ENCODE results near the gene COX4I2.

DNA sequence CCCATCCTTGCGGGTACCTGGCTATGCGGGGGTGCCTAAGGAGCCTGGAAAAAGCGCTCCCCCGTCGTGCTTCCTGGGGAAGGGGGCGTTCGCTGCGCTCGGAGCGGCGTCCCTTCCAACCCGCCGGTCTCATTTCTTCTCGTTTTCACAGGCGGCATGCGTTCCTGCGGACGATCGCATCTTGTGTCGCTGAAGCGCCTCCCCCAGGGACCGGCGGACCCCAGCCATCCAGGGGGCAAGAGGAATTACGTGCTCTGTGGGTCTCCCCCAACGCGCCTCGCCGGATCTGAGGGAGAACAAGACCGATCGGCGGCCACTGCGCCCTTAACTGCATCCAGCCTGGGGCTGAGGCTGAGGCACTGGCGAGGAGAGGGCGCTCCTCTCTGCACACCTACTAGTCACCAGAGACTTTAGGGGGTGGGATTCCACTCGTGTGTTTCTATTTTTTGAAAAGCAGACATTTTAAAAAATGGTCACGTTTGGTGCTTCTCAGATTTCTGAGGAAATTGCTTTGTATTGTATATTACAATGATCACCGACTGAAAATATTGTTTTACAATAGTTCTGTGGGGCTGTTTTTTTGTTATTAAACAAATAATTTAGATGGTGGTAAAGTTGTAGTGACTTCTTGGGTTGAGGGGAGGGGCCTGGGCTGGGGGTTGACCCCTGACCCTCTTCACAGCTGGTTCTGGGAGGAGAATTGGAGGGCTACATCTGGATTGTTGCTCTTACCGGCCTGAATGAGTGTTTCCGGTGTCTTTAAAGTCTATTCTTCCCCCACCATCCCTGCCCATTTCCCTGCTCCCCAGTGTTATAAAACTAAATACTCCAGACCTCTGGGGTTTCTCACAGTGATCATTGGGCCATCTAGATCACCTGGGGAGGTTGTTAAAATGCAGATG is 31.6 kb upstream of the COX4I2 start:
- TF ChIP-seq RFX5 (IDR thresholded peaks at IDR 0.05; ENCODE audit: low read depth, low read length) (no peak), SMC3 (IDR thresholded peaks at IDR 0.05; ENCODE audit: low read depth, low read length) (peak; percentile 6; the same call in 1 of the 2 replicates), POLR2A (IDR thresholded peaks at IDR 0.05; ENCODE audit: low read depth, low read length) (no peak)
- TF ChIP-seq, protein P1, sequence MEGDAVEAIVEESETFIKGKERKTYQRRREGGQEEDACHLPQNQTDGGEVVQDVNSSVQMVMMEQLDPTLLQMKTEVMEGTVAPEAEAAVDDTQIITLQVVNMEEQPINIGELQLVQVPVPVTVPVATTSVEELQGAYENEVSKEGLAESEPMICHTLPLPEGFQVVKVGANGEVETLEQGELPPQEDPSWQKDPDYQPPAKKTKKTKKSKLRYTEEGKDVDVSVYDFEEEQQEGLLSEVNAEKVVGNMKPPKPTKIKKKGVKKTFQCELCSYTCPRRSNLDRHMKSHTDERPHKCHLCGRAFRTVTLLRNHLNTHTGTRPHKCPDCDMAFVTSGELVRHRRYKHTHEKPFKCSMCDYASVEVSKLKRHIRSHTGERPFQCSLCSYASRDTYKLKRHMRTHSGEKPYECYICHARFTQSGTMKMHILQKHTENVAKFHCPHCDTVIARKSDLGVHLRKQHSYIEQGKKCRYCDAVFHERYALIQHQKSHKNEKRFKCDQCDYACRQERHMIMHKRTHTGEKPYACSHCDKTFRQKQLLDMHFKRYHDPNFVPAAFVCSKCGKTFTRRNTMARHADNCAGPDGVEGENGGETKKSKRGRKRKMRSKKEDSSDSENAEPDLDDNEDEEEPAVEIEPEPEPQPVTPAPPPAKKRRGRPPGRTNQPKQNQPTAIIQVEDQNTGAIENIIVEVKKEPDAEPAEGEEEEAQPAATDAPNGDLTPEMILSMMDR (conservative IDR thresholded peaks at IDR 0.05; ENCODE audit: low read depth, low read length): no peak
